Effector memory CD4-positive, alpha-beta T cell (primary cell): ENCODE data around the gene TRIO.

Experiments
- DNase-seq, 3 donors: peaks; one replicate each; pipeline ENCODE4 v3.0.0-alpha.2; 2020
- H3K27ac ChIP-seq: 2 replicates; pipeline ENCODE4 v1.7.0; 2013; ENCODE audit warnings: mild to moderate bottlenecking, low read length, moderate library complexity; ENCODE audit not compliant: insufficient read depth, poor library complexity, severe bottlenecking
- H3K27me3 ChIP-seq: replicated peaks from 2 replicates; pipeline ENCODE4 v1.7.0; 2013; ENCODE audit warnings: mild to moderate bottlenecking, low read length; ENCODE audit not compliant: insufficient read depth, control insufficient read depth, poor library complexity, severe bottlenecking
- H3K36me3 ChIP-seq: 2 replicates; pipeline ENCODE4 v1.7.0; 2013; ENCODE audit warnings: mild to moderate bottlenecking, low read length, moderate library complexity; ENCODE audit not compliant: control insufficient read depth, insufficient read depth
- H3K4me1 ChIP-seq: 2 replicates; pipeline ENCODE4 v1.7.0; 2013; ENCODE audit warnings: low read length, mild to moderate bottlenecking; ENCODE audit not compliant: control insufficient read depth, insufficient read depth, poor library complexity, severe bottlenecking
- H3K4me3 ChIP-seq: 2 replicates; pipeline ENCODE4 v1.7.0; 2013; ENCODE audit warnings: low read length, low read depth, mild to moderate bottlenecking; ENCODE audit not compliant: insufficient read depth, poor library complexity, severe bottlenecking
- H3K9me3 ChIP-seq: 2 replicates; pipeline ENCODE4 v1.7.0; 2013; ENCODE audit warnings: mild to moderate bottlenecking, low read length, moderate library complexity; ENCODE audit not compliant: control insufficient read depth

Gene TRIO

GRCh38 chr5:14439087-14439871 lies 296.1 kb downstream of the TRIO start:
- Histone ChIP-seq H3K4me3 (no peak overlapping the region), H3K36me3 (no peaks in the 10 kb centered on the region), H3K27ac (no peak overlapping the region), H3K4me1 (no peaks in the 10 kb centered on the region), H3K9me3 (no peaks in the 10 kb centered on the region), H3K27me3 (no peaks in the 10 kb centered on the region)
- no peak for DNase-seq

GRCh38 chr5:14440223-14440581 lies 297.1 kb downstream of the TRIO start:
- no peak overlapping the region for H3K4me3 ChIP-seq

GRCh38 chr5:14440582-14441431 lies 297.7 kb downstream of the TRIO start:
- H3K27me3 ChIP-seq, result no peaks in the 10 kb centered on the region
- no peaks in the 10 kb centered on the region for H3K9me3 ChIP-seq
- H3K4me1 ChIP-seq, result no peaks in the 10 kb centered on the region
- no peak overlapping the region for H3K4me3 ChIP-seq
- no peaks in the 10 kb centered on the region for H3K36me3 ChIP-seq
- DNase-seq, result no peak
- no peak overlapping the region for H3K27ac ChIP-seq

More at GRCh38 chr5:14440223-14440581, 297.1 kb downstream of the TRIO start:
- no peaks in the 10 kb centered on the region for H3K4me1 ChIP-seq
- H3K27ac ChIP-seq, result no peak overlapping the region
- H3K9me3 ChIP-seq, result no peaks in the 10 kb centered on the region
- no peak for DNase-seq
- no peaks in the 10 kb centered on the region for H3K36me3 ChIP-seq
- no peaks in the 10 kb centered on the region for H3K27me3 ChIP-seq

DNA sequence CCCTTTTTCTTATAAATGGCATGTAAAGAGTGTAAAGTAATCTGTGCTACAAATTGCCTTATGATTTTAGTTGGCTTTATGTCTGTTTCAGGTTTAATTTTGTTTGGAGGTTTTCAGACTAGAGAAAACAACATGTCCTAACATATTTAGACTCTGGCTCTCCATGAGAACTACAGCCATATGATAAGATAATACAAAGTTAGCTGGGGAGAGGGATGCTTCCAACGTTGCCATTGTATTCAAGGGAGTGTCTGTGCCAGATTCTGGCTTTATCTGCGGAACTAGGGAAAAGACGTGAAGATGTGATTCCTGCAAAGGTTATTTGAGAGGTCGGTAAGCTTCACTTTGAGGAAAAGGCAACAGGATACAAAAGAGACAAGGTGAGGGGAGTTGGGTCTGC lies 298.5 kb downstream of the TRIO start:
- H3K4me1 ChIP-seq, result no peaks in the 10 kb centered on the region
- H3K27me3 ChIP-seq, result no peaks in the 10 kb centered on the region
- no peak overlapping the region for H3K27ac ChIP-seq
- no peak for DNase-seq
- no peaks in the 10 kb centered on the region for H3K9me3 ChIP-seq
- no peak overlapping the region for H3K4me3 ChIP-seq
- no peaks in the 10 kb centered on the region for H3K36me3 ChIP-seq

- Histone ChIP-seq H3K9me3 (no peaks in the 10 kb centered on the region), H3K36me3 (no peaks in the 10 kb centered on the region), H3K27ac (no peak overlapping the region), H3K27me3 (no peaks in the 10 kb centered on the region), H3K4me1 (no peaks in the 10 kb centered on the region), H3K4me3 (no peak overlapping the region)
- no peak for DNase-seq
These were observed 299.4 kb downstream of the TRIO start for GRCh38 chr5:14442536-14442935.

DNA sequence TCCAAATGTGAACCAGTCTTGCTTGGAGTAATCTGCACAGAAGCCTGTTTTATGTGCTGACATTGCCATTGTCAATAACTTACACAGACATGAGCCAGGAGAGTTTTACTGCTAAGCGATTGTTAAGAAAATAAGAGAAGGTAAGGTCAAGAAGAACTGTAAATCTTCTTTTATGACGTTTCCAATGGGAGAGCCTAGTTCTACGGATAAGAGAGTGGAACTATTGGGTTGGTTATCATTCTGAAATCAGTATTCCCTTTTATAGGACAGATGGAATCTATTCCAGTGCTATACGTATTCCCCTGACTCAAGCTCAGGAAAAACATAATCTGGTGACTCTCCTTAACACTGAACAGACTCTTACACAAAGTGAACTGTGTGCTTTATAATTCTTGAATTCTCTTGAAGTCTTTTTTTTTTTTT lies 300.5 kb downstream of the TRIO start:
- Histone ChIP-seq H3K27me3 (no peaks in the 10 kb centered on the region), H3K4me3 (no peak overlapping the region), H3K36me3 (no peaks in the 10 kb centered on the region), H3K4me1 (no peaks in the 10 kb centered on the region), H3K9me3 (no peaks in the 10 kb centered on the region), H3K27ac (no peak overlapping the region)
- no peak for DNase-seq

GRCh38 chr5:14444161-14444560 lies 301.0 kb downstream of the TRIO start:
- DNase-seq, result no peak

DNA sequence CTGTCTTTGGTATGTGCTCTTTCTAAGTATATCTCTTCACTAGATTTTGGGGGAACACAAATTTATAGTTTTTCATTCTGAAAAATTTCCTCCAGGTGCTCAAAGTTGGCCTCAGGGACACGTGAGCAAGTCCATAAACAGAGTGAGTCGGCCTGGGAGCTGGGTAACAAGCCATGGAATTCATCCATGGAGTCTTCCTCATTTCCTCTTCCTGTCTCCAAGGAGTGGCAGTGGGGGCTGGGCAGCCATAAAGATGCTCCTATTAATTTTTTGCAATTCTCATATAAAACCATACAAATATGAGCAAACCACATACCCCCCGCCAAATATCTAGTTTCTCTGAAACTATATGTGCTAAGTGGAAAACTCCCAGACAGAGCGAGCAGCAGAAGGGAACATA lies 301.9 kb downstream of the TRIO start:
- H3K27me3 ChIP-seq, result no peaks in the 10 kb centered on the region
- H3K4me3 ChIP-seq, result no peak overlapping the region
- no peak overlapping the region for H3K27ac ChIP-seq
- no peaks in the 10 kb centered on the region for H3K9me3 ChIP-seq
- no peaks in the 10 kb centered on the region for H3K4me1 ChIP-seq
- no peak for DNase-seq
- H3K36me3 ChIP-seq, result no peaks in the 10 kb centered on the region

More at GRCh38 chr5:14444161-14444560, 301.0 kb downstream of the TRIO start:
- no peak overlapping the region for H3K27ac ChIP-seq
- no peak overlapping the region for H3K4me3 ChIP-seq
- no peaks in the 10 kb centered on the region for H3K4me1 ChIP-seq
- no peaks in the 10 kb centered on the region for H3K9me3 ChIP-seq
- no peaks in the 10 kb centered on the region for H3K36me3 ChIP-seq
- H3K27me3 ChIP-seq, result no peaks in the 10 kb centered on the region

DNA sequence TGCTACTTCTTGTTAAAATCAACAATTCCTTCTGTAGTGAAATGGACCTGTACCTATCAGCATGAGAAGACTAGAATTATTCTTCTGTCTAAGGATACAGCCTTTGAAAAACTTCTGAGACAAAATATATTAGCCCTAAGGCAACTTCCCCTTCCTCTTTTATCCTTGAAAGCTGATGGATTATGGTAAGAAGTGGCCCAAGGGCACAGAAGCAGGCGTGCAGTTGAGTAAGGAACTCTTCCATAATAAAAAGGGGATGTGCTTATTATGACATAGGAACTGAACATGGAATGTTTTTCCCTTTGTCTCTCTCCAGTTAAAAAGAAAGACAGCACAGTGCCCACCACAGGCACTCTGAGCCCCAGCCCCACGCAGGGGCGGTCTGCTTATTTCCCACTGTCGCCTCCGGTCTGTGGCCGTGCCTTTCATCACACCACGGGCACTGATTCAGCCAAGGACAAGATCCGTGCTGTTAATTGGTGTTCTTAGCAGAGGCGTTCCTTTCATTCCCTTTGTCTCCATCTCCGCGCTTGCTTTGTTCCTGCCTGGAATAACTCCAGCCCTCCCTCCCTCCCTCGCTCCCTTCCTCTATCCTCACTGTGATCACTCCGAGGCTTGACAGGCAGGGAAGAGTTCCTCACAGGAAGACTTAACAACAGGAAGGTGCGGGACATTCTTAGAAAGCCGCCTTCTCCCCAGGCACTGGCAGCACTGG lies 302.6 kb downstream of the TRIO start:
- Histone ChIP-seq H3K4me1 (no peaks in the 10 kb centered on the region), H3K27ac (no peak overlapping the region), H3K36me3 (no peaks in the 10 kb centered on the region), H3K9me3 (no peaks in the 10 kb centered on the region), H3K27me3 (no peaks in the 10 kb centered on the region), H3K4me3 (no peak overlapping the region)
- no peak for DNase-seq
